OCI-LY1 (cell line): Measurements from ENCODE around the gene SLC25A13.

Experiments used
- H2AFZ ChIP-seq: fragments of 200-600 bp; sonication (generic), shearing (Covaris generic); 2 replicates; pipeline ENCODE4 v1.6.0; 2014; ENCODE audit warnings: antibody characterized with exemption, mild to moderate bottlenecking, low read length
- H3F3A ChIP-seq: fragments of 200-600 bp; sonication (generic), shearing (Covaris generic); 2 replicates; pipeline ENCODE4 v1.6.0; 2014; ENCODE audit warnings: mild to moderate bottlenecking, antibody characterized with exemption, low read length, moderate library complexity; ENCODE audit not compliant: insufficient read depth
- H3K27ac ChIP-seq: fragments of 200-600 bp; sonication (generic); 2 replicates; pipeline ENCODE4 v1.5.1; 2014; ENCODE audit warnings: low read length, mixed run types, mild to moderate bottlenecking, low read depth; ENCODE audit not compliant: poor library complexity, severe bottlenecking
- H3K27me3 ChIP-seq: fragments of 200-600 bp; sonication (generic); 2 replicates; pipeline ENCODE4 v1.6.0; 2014; ENCODE audit warnings: antibody characterized with exemption, mild to moderate bottlenecking, low read length, moderate library complexity; ENCODE audit not compliant: insufficient read depth
- H3K36me3 ChIP-seq: fragments of 200-600 bp; sonication (generic); 2 replicates; pipeline ENCODE4 v1.6.1; 2014; ENCODE audit warnings: mild to moderate bottlenecking, antibody characterized with exemption, low read length, moderate library complexity, mixed read lengths; ENCODE audit not compliant: insufficient read depth
- H3K4me1 ChIP-seq: fragments of 200-600 bp; sonication (generic); 2 replicates; pipeline ENCODE4 v1.5.1; 2014; ENCODE audit warnings: mild to moderate bottlenecking, low read length, moderate library complexity; ENCODE audit not compliant: insufficient read depth, severe bottlenecking
- H3K4me2 ChIP-seq: fragments of 200-600 bp; sonication (generic), shearing (Covaris generic); 2 replicates; pipeline ENCODE4 v1.6.1; 2014; ENCODE audit warnings: low read length
- H3K4me3 ChIP-seq: fragments of 200-600 bp; sonication (generic); 2 replicates; pipeline ENCODE4 v1.5.1; 2014; ENCODE audit warnings: low read length, low read depth, mild to moderate bottlenecking, mixed read lengths; ENCODE audit not compliant: poor library complexity, severe bottlenecking
- H3K79me2 ChIP-seq: fragments of 200-600 bp; shearing (Covaris generic); 2 replicates; pipeline ENCODE4 v1.6.1; 2016; ENCODE audit warnings: mixed run types, low read length, mixed read lengths; ENCODE audit not compliant: insufficient read depth
- H3K9ac ChIP-seq: fragments of 200-600 bp; sonication (generic), shearing (Covaris generic); 2 replicates; pipeline ENCODE4 v1.6.1; 2014; ENCODE audit warnings: mild to moderate bottlenecking, low read length, mixed read lengths
- H3K9me2 ChIP-seq: fragments of 200-600 bp; sonication (generic), shearing (Covaris generic); 2 replicates; pipeline ENCODE4 v1.6.1; 2014; ENCODE audit warnings: low read depth, mild to moderate bottlenecking, low read length, mixed read lengths
- H3K9me3 ChIP-seq: fragments of 200-600 bp; shearing (Covaris generic); 2 replicates; pipeline ENCODE4 v1.6.1; 2014; ENCODE audit warnings: low read length, mixed read lengths
- H4K20me1 ChIP-seq: fragments of 200-600 bp; sonication (generic), shearing (Covaris generic); 2 replicates; pipeline ENCODE4 v1.6.0; 2016; ENCODE audit warnings: mild to moderate bottlenecking, low read length; ENCODE audit not compliant: insufficient read depth
- CTCF ChIP-seq: fragments of 200-600 bp; sonication (generic), shearing (Covaris generic); IDR thresholded peaks from 2 replicates; pipeline ENCODE4 v1.5.1; 2017; ENCODE audit warnings: mild to moderate bottlenecking, antibody characterized with exemption, low read length, moderate library complexity, mixed read lengths
- EZH2 ChIP-seq: fragments of 200-600 bp; sonication (generic), shearing (Covaris generic); IDR thresholded peaks from 2 replicates; pipeline ENCODE4 v1.8.0; 2017; ENCODE audit warnings: borderline replicate concordance, mixed run types, mild to moderate bottlenecking, antibody characterized with exemption, low read length, moderate library complexity, mixed read lengths

Gene SLC25A13

GRCh38 chr7:96321031-96321657, 754 bp downstream of the SLC25A13 start:
- H3K27me3 ChIP-seq: no peaks in the 10 kb centered on the region
- peak overlapping the region; percentile 88 for H3K4me2 ChIP-seq
- no peaks in the 10 kb centered on the region; the same call in 1 of the 2 replicates for H3K79me2 ChIP-seq
- H3K4me3 ChIP-seq: peak overlapping the region; percentile 77
- TF ChIP-seq CTCF (no peak), EZH2 (no peak)
- no peaks in the 10 kb centered on the region for H3K9me2 ChIP-seq
- peaks cover 19% of the 10 kb centered on the region for H3K4me1 ChIP-seq
- peak overlapping the region; percentile 63 for H3K27ac ChIP-seq
- no peaks in the 10 kb centered on the region for H3K9me3 ChIP-seq
- H3K36me3 ChIP-seq: no peaks in the 10 kb centered on the region
- peak overlapping the region; percentile 81 for H3K9ac ChIP-seq
- no peaks in the 10 kb centered on the region for H4K20me1 ChIP-seq
- H2AFZ ChIP-seq: peak overlapping the region; percentile 23; the same call in 1 of the 2 replicates
- H3F3A ChIP-seq: no peaks in the 10 kb centered on the region

- H3K9me2 ChIP-seq: no peaks in the 10 kb centered on the region
- no peaks in the 10 kb centered on the region for H4K20me1 ChIP-seq
- no peaks in the 10 kb centered on the region for H3K36me3 ChIP-seq
- H3K4me3 ChIP-seq: peak overlapping the region; percentile 77
- H3F3A ChIP-seq: no peaks in the 10 kb centered on the region
- H3K9ac ChIP-seq: no peak overlapping the region; the same call in 1 of the 2 replicates
- peaks cover 19% of the 10 kb centered on the region for H3K4me1 ChIP-seq
- H3K27me3 ChIP-seq: no peaks in the 10 kb centered on the region
- H3K9me3 ChIP-seq: no peaks in the 10 kb centered on the region
- H3K79me2 ChIP-seq: peaks cover 3% of the 10 kb centered on the region
- peak overlapping the region; percentile 88 for H3K4me2 ChIP-seq
- H2AFZ ChIP-seq: no peak overlapping the region
- peak overlapping the region; percentile 63 for H3K27ac ChIP-seq
- TF ChIP-seq EZH2: no peak
- TF ChIP-seq CTCF: no peak
Observed at GRCh38 chr7:96320442-96320841, 1.5 kb downstream of the SLC25A13 start.

DNA sequence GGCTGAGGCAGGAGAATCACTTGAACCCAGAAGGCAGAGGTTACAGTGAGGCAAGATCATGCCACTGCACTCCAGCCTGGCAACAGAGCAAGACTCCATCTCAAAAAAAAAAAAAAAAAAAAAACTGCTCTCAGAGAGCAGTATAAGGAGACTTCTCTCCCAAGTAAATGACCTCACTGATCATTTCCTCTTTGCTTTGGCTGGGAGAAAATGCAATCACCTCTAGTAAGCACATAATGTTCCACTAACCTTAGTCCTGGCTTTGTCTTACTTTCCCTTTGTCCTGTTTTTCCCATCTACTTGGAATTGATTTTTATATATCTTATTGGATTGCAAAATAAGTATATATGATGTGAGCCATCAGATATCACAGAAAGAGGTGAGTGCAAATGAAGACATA, 2.5 kb downstream of the SLC25A13 start:
- Histone ChIP-seq H3K4me1 (peaks cover 19% of the 10 kb centered on the region), H3K9me3 (no peaks in the 10 kb centered on the region), H3K27ac (no peak overlapping the region), H3K36me3 (no peaks in the 10 kb centered on the region), H3K9me2 (no peaks in the 10 kb centered on the region), H3F3A (no peaks in the 10 kb centered on the region), H3K4me3 (no peak overlapping the region), H3K9ac (no peak overlapping the region), H3K79me2 (peaks cover 3% of the 10 kb centered on the region), H4K20me1 (no peaks in the 10 kb centered on the region), H2AFZ (no peak overlapping the region), H3K27me3 (no peaks in the 10 kb centered on the region), H3K4me2 (no peak overlapping the region)
- TF ChIP-seq EZH2 (no peak), CTCF (no peak)
